Endothelial cell of umbilical vein (primary cell): ENCODE data around the gene HOXA4.

ENCODE experiments used
- POLR2A ChIP-seq: IDR thresholded peaks from 2 replicates; pipeline ENCODE4 v1.6.1; 2012; ENCODE audit warnings: low read depth, mild to moderate bottlenecking, control low read depth, low read length
- TF ChIP-seq, protein P1 (sequence below), 2 donors: IDR thresholded peaks; 1 replicate in 1 of 2; 2 replicates in 1 of 2; pipeline ENCODE4 v1.5.1; 2011; ENCODE audit warnings: low read length in 2 of 2, mild to moderate bottlenecking in 2 of 2, moderate library complexity in 2 of 2, control low read depth in 1 of 2, inconsistent platforms in 1 of 2, low read depth in 1 of 2; ENCODE audit not compliant: insufficient read depth in 1 of 2; ENCODE audit errors: extremely low read depth in 1 of 2

GRCh38 chr7:27110186-27111031 lies 20.1 kb downstream of the HOXA4 start:
- TF ChIP-seq, protein P1, sequence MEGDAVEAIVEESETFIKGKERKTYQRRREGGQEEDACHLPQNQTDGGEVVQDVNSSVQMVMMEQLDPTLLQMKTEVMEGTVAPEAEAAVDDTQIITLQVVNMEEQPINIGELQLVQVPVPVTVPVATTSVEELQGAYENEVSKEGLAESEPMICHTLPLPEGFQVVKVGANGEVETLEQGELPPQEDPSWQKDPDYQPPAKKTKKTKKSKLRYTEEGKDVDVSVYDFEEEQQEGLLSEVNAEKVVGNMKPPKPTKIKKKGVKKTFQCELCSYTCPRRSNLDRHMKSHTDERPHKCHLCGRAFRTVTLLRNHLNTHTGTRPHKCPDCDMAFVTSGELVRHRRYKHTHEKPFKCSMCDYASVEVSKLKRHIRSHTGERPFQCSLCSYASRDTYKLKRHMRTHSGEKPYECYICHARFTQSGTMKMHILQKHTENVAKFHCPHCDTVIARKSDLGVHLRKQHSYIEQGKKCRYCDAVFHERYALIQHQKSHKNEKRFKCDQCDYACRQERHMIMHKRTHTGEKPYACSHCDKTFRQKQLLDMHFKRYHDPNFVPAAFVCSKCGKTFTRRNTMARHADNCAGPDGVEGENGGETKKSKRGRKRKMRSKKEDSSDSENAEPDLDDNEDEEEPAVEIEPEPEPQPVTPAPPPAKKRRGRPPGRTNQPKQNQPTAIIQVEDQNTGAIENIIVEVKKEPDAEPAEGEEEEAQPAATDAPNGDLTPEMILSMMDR (IDR thresholded peaks at IDR 0.05; ENCODE audit: extremely low read depth in 1 of 2, insufficient read depth in 1 of 2, low read depth in 1 of 2, low read length in 2 of 2): no peak
- no peak for TF ChIP-seq POLR2A
